WTC11 (cell line): Measurements from ENCODE around the gene KLHDC8A.

Experiments used
- CREM ChIP-seq: sonication (generic); formaldehyde crosslinking; IDR thresholded peaks from 2 replicates; pipeline ENCODE4 v1.8.1; 2022; ENCODE audit warnings: mild to moderate bottlenecking, missing genetic modification reagents, moderate library complexity
- ELF4 ChIP-seq: sonication (generic); formaldehyde crosslinking; IDR thresholded peaks from 2 replicates; pipeline ENCODE4 v1.8.1; 2022; ENCODE audit warnings: low read depth, mild to moderate bottlenecking, moderate library complexity, missing genetic modification reagents
- SMAD3 ChIP-seq: sonication (generic); formaldehyde crosslinking; IDR thresholded peaks from 2 replicates; pipeline ENCODE4 v1.8.0; 2022; ENCODE audit warnings: missing genetic modification reagents, mild to moderate bottlenecking, borderline replicate concordance
- SP1 ChIP-seq: sonication (generic); formaldehyde crosslinking; conservative IDR thresholded peaks from 2 replicates; pipeline ENCODE4 v1.8.1; 2022; ENCODE audit warnings: missing genetic modification reagents
- ZNF121 ChIP-seq: sonication (generic); formaldehyde crosslinking; IDR thresholded peaks from 2 replicates; pipeline ENCODE4 v1.8.0; 2023; ENCODE audit warnings: missing genetic modification reagents
- ZNF219 ChIP-seq: sonication (generic); formaldehyde crosslinking; IDR thresholded peaks from 2 replicates; pipeline ENCODE4 v1.8.0; 2023; ENCODE audit warnings: missing genetic modification reagents, mild to moderate bottlenecking, borderline replicate concordance
- ZNF423 ChIP-seq: fragments of 250-450 bp; sonication (Bioruptor Pico); IDR thresholded peaks from 2 replicates; pipeline ENCODE4 v2.1.2; 2022; ENCODE audit warnings: mild to moderate bottlenecking, moderate library complexity
- TF ChIP-seq, protein P1 (sequence below): sonication (generic); formaldehyde crosslinking; IDR thresholded peaks from 2 replicates; pipeline ENCODE4 v1.8.1; 2022; ENCODE audit warnings: low read depth, mild to moderate bottlenecking, moderate library complexity, missing genetic modification reagents, borderline replicate concordance
- TF ChIP-seq, protein P2 (sequence below): fragments of 200-600 bp; IDR thresholded peaks from 2 replicates; pipeline ENCODE4 v1.8.0; 2022; ENCODE audit warnings: antibody characterized with exemption
- TF ChIP-seq, protein P3 (sequence below): sonication (generic); formaldehyde crosslinking; IDR thresholded peaks from 2 replicates; pipeline ENCODE4 v1.8.1; 2023; ENCODE audit warnings: mild to moderate bottlenecking, missing genetic modification reagents, borderline replicate concordance
- TF ChIP-seq, protein P4 (sequence below): sonication (generic); formaldehyde crosslinking; IDR thresholded peaks from 2 replicates; pipeline ENCODE4 v1.8.1; 2023; ENCODE audit warnings: mild to moderate bottlenecking, missing genetic modification reagents
- TF ChIP-seq, protein P5 (sequence below): sonication (generic); formaldehyde crosslinking; IDR thresholded peaks from 2 replicates; pipeline ENCODE4 v1.8.0; 2022; ENCODE audit warnings: missing genetic modification reagents

DNA sequence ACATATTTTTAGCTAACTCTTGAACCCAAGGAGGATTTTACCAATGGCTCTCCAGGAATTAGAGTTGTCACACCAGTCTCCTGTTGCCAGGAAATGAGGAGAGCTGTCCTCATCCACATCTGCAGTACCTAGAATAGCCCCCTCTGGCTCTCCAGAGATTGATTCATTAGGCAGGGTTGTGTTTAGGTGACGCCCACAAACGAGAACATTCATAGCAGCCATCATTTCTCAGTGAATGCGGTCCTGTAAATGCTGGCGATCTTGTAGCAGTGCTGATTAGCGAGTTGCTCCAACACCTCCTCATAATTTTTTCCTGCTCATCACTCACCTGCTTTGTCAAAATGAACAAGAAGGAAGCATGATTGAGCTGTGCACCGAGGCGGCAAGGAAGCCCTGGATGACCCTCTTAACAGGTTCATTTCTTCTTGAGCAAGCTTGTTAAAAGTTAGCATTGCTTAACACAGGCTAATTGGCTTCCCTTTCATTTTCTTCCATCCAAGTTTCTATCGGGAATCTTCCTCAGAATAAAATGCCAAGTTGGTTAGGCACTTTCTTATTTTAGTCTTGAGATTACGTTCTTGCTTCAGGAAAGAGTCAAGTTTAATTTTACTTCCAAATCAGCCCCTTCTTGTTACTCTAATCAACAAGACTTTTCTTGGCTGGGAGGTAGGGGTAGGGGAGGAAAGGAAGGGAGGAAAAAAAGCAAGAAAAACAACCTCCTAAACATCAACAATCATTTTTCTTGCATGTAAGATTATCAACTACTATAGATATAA lies 16.5 kb upstream of the KLHDC8A start:
- no peak for TF ChIP-seq SMAD3
- no peak for TF ChIP-seq SP1 (CRISPR knock-in tag)
- TF ChIP-seq, protein P1, sequence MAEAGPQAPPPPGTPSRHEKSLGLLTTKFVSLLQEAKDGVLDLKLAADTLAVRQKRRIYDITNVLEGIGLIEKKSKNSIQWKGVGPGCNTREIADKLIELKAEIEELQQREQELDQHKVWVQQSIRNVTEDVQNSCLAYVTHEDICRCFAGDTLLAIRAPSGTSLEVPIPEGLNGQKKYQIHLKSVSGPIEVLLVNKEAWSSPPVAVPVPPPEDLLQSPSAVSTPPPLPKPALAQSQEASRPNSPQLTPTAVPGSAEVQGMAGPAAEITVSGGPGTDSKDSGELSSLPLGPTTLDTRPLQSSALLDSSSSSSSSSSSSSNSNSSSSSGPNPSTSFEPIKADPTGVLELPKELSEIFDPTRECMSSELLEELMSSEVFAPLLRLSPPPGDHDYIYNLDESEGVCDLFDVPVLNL: no peak
- TF ChIP-seq, protein P2, sequence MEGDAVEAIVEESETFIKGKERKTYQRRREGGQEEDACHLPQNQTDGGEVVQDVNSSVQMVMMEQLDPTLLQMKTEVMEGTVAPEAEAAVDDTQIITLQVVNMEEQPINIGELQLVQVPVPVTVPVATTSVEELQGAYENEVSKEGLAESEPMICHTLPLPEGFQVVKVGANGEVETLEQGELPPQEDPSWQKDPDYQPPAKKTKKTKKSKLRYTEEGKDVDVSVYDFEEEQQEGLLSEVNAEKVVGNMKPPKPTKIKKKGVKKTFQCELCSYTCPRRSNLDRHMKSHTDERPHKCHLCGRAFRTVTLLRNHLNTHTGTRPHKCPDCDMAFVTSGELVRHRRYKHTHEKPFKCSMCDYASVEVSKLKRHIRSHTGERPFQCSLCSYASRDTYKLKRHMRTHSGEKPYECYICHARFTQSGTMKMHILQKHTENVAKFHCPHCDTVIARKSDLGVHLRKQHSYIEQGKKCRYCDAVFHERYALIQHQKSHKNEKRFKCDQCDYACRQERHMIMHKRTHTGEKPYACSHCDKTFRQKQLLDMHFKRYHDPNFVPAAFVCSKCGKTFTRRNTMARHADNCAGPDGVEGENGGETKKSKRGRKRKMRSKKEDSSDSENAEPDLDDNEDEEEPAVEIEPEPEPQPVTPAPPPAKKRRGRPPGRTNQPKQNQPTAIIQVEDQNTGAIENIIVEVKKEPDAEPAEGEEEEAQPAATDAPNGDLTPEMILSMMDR: no peak
- TF ChIP-seq ZNF423 (CRISPR knock-in tag): no peak
- no peak for TF ChIP-seq CREM (CRISPR knock-in tag)
- no peak for TF ChIP-seq ELF4 (CRISPR knock-in tag)
- TF ChIP-seq, protein P3, sequence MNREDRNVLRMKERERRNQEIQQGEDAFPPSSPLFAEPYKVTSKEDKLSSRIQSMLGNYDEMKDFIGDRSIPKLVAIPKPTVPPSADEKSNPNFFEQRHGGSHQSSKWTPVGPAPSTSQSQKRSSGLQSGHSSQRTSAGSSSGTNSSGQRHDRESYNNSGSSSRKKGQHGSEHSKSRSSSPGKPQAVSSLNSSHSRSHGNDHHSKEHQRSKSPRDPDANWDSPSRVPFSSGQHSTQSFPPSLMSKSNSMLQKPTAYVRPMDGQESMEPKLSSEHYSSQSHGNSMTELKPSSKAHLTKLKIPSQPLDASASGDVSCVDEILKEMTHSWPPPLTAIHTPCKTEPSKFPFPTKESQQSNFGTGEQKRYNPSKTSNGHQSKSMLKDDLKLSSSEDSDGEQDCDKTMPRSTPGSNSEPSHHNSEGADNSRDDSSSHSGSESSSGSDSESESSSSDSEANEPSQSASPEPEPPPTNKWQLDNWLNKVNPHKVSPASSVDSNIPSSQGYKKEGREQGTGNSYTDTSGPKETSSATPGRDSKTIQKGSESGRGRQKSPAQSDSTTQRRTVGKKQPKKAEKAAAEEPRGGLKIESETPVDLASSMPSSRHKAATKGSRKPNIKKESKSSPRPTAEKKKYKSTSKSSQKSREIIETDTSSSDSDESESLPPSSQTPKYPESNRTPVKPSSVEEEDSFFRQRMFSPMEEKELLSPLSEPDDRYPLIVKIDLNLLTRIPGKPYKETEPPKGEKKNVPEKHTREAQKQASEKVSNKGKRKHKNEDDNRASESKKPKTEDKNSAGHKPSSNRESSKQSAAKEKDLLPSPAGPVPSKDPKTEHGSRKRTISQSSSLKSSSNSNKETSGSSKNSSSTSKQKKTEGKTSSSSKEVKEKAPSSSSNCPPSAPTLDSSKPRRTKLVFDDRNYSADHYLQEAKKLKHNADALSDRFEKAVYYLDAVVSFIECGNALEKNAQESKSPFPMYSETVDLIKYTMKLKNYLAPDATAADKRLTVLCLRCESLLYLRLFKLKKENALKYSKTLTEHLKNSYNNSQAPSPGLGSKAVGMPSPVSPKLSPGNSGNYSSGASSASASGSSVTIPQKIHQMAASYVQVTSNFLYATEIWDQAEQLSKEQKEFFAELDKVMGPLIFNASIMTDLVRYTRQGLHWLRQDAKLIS: no peak
- no peak for TF ChIP-seq ZNF121 (CRISPR knock-in tag)
- TF ChIP-seq, protein P4, sequence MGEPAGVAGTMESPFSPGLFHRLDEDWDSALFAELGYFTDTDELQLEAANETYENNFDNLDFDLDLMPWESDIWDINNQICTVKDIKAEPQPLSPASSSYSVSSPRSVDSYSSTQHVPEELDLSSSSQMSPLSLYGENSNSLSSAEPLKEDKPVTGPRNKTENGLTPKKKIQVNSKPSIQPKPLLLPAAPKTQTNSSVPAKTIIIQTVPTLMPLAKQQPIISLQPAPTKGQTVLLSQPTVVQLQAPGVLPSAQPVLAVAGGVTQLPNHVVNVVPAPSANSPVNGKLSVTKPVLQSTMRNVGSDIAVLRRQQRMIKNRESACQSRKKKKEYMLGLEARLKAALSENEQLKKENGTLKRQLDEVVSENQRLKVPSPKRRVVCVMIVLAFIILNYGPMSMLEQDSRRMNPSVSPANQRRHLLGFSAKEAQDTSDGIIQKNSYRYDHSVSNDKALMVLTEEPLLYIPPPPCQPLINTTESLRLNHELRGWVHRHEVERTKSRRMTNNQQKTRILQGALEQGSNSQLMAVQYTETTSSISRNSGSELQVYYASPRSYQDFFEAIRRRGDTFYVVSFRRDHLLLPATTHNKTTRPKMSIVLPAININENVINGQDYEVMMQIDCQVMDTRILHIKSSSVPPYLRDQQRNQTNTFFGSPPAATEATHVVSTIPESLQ (CRISPR knock-in tag): no peak
- no peak for TF ChIP-seq ZNF219 (CRISPR knock-in tag)
- TF ChIP-seq, protein P5, sequence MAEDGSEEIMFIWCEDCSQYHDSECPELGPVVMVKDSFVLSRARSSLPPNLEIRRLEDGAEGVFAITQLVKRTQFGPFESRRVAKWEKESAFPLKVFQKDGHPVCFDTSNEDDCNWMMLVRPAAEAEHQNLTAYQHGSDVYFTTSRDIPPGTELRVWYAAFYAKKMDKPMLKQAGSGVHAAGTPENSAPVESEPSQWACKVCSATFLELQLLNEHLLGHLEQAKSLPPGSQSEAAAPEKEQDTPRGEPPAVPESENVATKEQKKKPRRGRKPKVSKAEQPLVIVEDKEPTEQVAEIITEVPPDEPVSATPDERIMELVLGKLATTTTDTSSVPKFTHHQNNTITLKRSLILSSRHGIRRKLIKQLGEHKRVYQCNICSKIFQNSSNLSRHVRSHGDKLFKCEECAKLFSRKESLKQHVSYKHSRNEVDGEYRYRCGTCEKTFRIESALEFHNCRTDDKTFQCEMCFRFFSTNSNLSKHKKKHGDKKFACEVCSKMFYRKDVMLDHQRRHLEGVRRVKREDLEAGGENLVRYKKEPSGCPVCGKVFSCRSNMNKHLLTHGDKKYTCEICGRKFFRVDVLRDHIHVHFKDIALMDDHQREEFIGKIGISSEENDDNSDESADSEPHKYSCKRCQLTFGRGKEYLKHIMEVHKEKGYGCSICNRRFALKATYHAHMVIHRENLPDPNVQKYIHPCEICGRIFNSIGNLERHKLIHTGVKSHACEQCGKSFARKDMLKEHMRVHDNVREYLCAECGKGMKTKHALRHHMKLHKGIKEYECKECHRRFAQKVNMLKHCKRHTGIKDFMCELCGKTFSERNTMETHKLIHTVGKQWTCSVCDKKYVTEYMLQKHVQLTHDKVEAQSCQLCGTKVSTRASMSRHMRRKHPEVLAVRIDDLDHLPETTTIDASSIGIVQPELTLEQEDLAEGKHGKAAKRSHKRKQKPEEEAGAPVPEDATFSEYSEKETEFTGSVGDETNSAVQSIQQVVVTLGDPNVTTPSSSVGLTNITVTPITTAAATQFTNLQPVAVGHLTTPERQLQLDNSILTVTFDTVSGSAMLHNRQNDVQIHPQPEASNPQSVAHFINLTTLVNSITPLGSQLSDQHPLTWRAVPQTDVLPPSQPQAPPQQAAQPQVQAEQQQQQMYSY: no peak
